KBM-7 (cell line): ENCODE measurements around the gene FBXL13.
"Not testable (repeated sequence)": the region's sequence is repeated elsewhere in the genome, so short reads cannot be mapped to it uniquely, and the experiment has no call there.

Experiments
- DNase-seq: peaks from one replicate; pipeline ENCODE4 v3.0.0-alpha.2; 2015
- in situ Hi-C: fragments of 300-500 bp; cut with MboI; formaldehyde crosslinking; loops from 2 replicates; pipeline ENCODE4 v1.14.3; 2020; ENCODE audit warnings: low sequenced_read_pairs, low pct_unique_long_range_greater_than_20kb, mixed read lengths

The FBXL13 gene

GRCh38 chr7:103037823-103038739 lies 36.5 kb downstream of the FBXL13 start:
- DNase-seq, in situ Hi-C loops: not testable (repeated sequence)

DNA sequence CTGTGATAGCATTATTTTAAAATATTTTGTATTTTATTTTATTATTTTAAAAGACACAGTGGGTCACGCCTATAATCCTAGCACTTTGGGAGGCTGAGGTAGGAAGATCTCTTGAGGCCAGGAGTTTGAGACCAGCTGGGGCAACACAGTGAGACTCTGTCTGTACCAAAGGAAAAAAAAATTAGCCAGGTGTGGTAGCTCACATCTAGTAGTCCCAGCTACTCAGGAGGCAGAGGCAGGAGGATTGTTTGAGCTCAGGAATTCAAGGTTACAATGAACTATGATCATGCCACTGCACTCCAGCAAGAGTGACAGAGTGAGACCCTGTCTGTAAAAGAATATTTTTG lies 37.1 kb downstream of the FBXL13 start:
- in situ Hi-C loops: no loop called here
- DNase-seq: no peak

DNA sequence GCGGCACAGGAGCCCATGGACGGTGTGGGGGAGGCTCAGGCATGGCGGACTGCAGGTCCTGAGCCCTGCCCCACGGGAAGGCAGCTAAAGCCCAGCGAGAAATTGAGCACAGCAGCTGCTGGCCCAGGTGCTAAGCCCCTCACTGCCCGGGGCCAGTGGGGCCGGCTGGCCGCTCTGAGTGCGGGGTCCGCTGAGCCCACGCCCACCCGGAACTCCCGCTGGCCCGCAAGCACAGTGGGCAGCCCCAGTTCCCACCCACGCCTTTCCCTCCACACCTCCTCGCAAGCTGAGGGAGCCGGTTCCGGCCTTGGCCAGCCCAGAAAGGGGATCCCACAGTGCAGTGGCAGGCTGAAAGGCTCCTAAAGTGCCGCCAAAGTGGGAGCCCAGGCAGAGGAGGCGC lies 40.3 kb downstream of the FBXL13 start:
- in situ Hi-C loops, DNase-seq: not testable (repeated sequence)

GRCh38 chr7:103031781-103032180 lies 42.8 kb downstream of the FBXL13 start:
- in situ Hi-C loops: no loop called here
- no peak for DNase-seq

- no peak for DNase-seq
- in situ Hi-C loops: no loop called here
Measured at GRCh38 chr7:103031024-103031423, 43.6 kb downstream of the FBXL13 start.

DNA sequence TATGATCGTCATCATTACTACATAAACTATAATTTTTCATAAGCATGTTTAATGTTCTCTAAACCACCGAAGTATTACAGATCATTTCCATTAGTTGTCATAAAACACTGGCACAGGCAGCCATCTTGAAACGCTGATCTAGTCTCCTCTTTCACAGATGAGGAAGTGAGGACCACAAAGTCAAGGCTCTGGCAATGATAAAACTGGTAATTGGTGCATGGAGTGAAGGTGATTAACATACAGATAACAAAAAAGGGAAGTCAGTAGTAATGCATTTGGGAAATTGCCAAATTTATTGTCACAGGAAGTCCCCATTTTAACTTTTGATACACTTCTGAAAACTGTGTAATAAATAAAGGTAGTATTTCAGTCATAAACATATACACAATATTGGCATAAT lies 49.3 kb downstream of the FBXL13 start:
- peak; percentile 95 for DNase-seq
- in situ Hi-C loops: no loop called here

GRCh38 chr7:103023578-103023977 lies 51.0 kb downstream of the FBXL13 start:
- DNase-seq, in situ Hi-C loops: not testable (repeated sequence)

DNA sequence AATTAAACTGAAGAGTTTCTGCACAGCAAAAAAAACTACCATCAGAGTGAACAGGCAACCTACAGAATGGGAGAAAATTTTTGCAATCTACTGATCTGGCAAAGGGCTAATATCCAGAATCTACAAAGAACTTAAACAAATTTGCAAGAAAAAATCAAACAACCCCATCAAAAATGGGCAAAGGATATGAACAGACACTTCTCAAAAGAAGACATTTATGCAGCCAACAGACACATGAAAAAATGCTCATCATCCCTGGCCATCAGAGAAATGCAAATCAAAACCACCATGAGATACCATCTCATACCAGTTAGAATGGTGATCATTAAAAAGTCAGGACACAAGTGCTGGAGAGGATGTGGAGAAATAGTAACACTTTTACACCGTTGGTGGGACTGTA lies 53.1 kb downstream of the FBXL13 start:
- DNase-seq, in situ Hi-C loops: not testable (repeated sequence)

- DNase-seq, in situ Hi-C loops: not testable (repeated sequence)
Measured at GRCh38 chr7:103020876-103021275, 53.7 kb downstream of the FBXL13 start.

- in situ Hi-C loops, DNase-seq: not testable (repeated sequence)
Measured at GRCh38 chr7:103018295-103018694, 56.3 kb downstream of the FBXL13 start.

DNA sequence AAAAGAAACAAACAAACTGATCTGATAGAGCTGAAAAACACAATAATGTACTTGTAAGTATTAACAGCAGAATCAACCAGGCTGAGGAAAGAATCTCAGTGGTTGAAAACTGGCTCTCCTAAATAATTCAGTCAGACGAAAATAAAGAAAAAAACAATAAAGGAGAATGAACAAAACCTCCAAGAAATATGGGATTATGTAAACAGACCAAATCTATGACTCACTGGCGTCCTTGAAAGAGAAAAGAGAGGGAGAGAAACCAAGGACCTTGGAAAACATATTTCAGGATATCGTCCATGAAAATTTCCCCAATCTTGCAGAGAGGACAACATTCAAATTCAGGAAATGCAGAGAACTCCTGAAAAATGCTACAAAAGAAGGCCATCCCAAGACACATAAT lies 62.9 kb downstream of the FBXL13 start:
- in situ Hi-C loops: no loop called here

DNA sequence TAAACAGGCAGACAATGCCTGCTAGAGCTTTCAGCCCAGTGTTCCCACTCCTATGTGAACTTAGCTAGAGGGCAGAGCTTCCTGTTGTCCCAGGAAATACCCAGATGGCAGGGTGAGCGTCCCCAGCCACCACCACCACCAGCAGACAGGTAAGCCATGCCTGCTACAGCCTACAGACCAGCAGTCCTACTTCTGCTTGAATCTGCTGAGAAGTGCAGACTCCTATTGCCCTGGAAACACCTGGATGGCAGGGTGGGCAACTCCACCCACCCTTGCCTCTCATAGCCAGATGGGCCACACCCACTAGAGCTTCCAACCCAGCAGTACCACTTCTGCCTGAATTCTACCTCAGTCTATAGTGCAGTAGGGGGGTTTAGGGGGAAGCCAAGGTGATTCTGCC lies 64.4 kb downstream of the FBXL13 start:
- no peak for DNase-seq
- in situ Hi-C loops: no loop called here

More for the DNA sequence above, 62.9 kb downstream of the FBXL13 start:
- DNase-seq: no peak

- peak; percentile 52 for DNase-seq
- in situ Hi-C loops: no loop called here
Measured at GRCh38 chr7:103009466-103010185, 65.0 kb downstream of the FBXL13 start.

GRCh38 chr7:103003004-103003403 lies 71.6 kb downstream of the FBXL13 start:
- no peak for DNase-seq

DNA sequence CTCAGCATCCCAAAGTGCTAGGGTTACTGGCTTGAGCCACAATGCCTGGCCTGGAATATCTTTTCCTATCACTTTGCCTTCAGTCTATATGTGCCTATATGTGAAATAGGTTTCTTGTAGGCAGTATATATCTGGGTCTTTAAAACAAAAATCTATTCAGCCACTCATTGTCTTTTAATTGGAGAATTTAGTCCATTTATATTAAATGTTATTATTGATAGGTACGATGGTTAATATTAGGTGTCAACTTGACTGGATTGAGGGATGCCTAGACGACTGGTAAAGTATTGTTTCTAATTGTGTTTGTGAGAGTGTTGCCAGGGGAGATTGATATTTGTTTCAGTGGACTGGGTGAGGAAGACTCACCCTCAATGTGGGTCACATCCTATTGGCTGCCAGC lies 73.4 kb downstream of the FBXL13 start:
- in situ Hi-C loops: no loop called here

More at GRCh38 chr7:103003004-103003403, 71.6 kb downstream of the FBXL13 start:
- in situ Hi-C loops: no loop called here

DNA sequence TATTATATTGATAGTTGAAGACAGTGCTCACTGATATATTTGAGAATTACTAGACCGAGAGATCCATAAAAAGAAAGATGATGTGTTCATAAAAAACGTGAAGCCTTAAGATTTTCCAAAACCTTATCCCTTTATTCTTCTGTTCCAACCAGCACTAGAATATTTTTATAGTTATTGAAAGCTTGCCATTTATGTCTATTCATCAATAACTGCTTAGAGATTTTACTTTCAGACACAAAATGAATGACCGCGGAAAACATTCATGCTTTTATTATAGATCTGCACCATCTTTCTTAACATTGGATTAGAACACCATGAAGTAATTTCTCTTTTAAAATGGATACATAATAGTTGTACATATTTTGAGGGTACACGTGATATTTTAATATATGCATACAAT lies 77.6 kb downstream of the FBXL13 start:
- in situ Hi-C loops: no loop called here

More for the DNA sequence above, 73.4 kb downstream of the FBXL13 start:
- no peak for DNase-seq

GRCh38 chr7:102995609-102996008 lies 79.0 kb downstream of the FBXL13 start:
- in situ Hi-C loops, DNase-seq: not testable (repeated sequence)

More for the DNA sequence above, 77.6 kb downstream of the FBXL13 start:
- no peak for DNase-seq

GRCh38 chr7:102994567-102994966 lies 80.0 kb downstream of the FBXL13 start:
- in situ Hi-C loops: no loop called here

GRCh38 chr7:102993718-102994029 lies 80.9 kb downstream of the FBXL13 start:
- in situ Hi-C loops: no loop called here

More at GRCh38 chr7:102994567-102994966, 80.0 kb downstream of the FBXL13 start:
- no peak for DNase-seq

More at GRCh38 chr7:102993718-102994029, 80.9 kb downstream of the FBXL13 start:
- DNase-seq: no peak
